ENCODE results near the gene GSG1L. TPM values are rescaled to one million over a fixed set of nuclear protein-coding genes. Genes with fewer than 3 reads are reported as not detected.
A peak's percentile ranks its signal among the peaks of the same experiment; 100 is the strongest.

GSG1L gene
- total and polyA plus RNA-seq, 9 of the 15 experiments (the other 6 are each of a cell fraction or from before 2014, with no cell fraction given) = not detected

DNA sequence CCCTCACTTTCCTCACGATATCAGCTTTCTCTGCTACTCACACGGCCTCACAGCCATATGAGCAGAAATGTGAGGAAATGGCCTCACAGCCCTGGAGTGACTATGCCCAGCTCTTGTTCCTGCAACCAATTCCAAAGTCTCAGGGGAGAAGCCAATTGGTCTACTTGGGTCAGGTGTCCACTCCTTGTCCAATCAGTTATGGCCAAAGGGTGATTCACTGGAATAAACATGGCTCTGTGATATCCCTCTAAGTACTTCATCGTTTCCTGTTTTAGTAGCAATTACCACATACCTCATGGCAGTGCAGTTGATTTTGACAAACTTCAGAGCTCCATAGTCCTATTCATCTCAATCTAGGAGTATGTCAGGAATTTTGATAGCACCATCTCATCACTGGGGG, 318.2 kb downstream of the GSG1L start:
- H3K9me1 ChIP-seq (ENCODE audit: control insufficient read depth, insufficient read depth, low read length) = no peaks in the 10 kb centered on the region
- no peak overlapping the region for H3K9ac ChIP-seq (ENCODE audit: insufficient read depth in 1 of 2, low read depth in 2 of 2, low read length in 2 of 2)
- no peak for FAIRE-seq
- no peaks in the 10 kb centered on the region for H3K36me3 ChIP-seq (ENCODE audit: control insufficient read depth, insufficient read depth, low read length)
- in situ Hi-C loops (cut with MboI) = no loop called here
- no peak overlapping the region for H3K27ac ChIP-seq (ENCODE audit: extremely low read depth, low read depth, low read length)
- ChIA-PET CTCF (ENCODE audit: low intra/inter-chr PET ratio) (no interaction called here), POLR2A (interaction anchor here (0.5 to 0.6 kb wide), 2 partner anchors 161 to 322 kb away, joined by 3 read pairs; no protein-coding TSS in a partner anchor)
- H3K4me1 ChIP-seq (replicated peaks in 1 of 2; ENCODE audit: control insufficient read depth in 2 of 2, insufficient read depth in 2 of 2, low read length in 2 of 2) = peaks cover 9% of the 10 kb centered on the region in 2 experiments; a peak in 4 of 5 replicates
- BruUV-seq (replicated peaks) = no TSS peak
- H3K4me3 ChIP-seq = no peak overlapping the region
- no peaks in the 10 kb centered on the region for H3K79me2 ChIP-seq (ENCODE audit: control insufficient read depth, insufficient read depth, low read length)
- no peaks in the 10 kb centered on the region for H3K27me3 ChIP-seq (ENCODE audit: control insufficient read depth in 2 of 2, insufficient read depth in 2 of 2, low read length in 2 of 2)
- DNase-seq (ENCODE audit: extremely low read depth in 1 of 4, low spot score in 3 of 4) = peak in 1 of 4 experiments; percentile 54
- no peaks in the 10 kb centered on the region for H4K20me1 ChIP-seq (replicated peaks; ENCODE audit: control insufficient read depth, insufficient read depth, low read length)
- 25% methylated on average over 3 of the region's 3 CpGs for WGBS (ENCODE audit: insufficient coverage, low coverage, missing lambda C conversion rate)
- no peak overlapping the region for H3K4me2 ChIP-seq (ENCODE audit: insufficient read depth, low read length)
- 0 out of 2 replicates have a peak, but pooled peaks cover 2% of the 10 kb centered on the region for H3K9me3 ChIP-seq (replicated peaks; ENCODE audit: control insufficient read depth, insufficient read depth, low read depth, low read length)
- no peak overlapping the region for H2AFZ ChIP-seq (ENCODE audit: low read depth, low read length)
- ATAC-seq = no peak
- intact Hi-C loops (cut with micrococcal nuclease) = no loop called here
- TF ChIP-seq NEUROD1 (IDR thresholded peaks at IDR 0.05; ENCODE audit: borderline replicate concordance, low read depth, low read length, partially characterized antibody) (no peak), HDGF (IDR thresholded peaks at IDR 0.05) (no peak), TFAM (CRISPR knock-in tag; conservative IDR thresholded peaks at IDR 0.05) (no peak), SOX6 (IDR thresholded peaks at IDR 0.05) (no peak), ARID1B (IDR thresholded peaks at IDR 0.05) (no peak), NR1H2 (CRISPR knock-in tag; IDR thresholded peaks at IDR 0.05) (no peak), ZNF707 (CRISPR knock-in tag; conservative IDR thresholded peaks at IDR 0.05) (no peak), CREBBP (IDR thresholded peaks at IDR 0.05; ENCODE audit: low read depth, low read length) (no peak), JUND (IDR thresholded peaks at IDR 0.05; ENCODE audit: borderline replicate concordance, low read depth, low read length) (no peak), JUND (tag; IDR thresholded peaks at IDR 0.05; ENCODE audit: borderline replicate concordance, low read depth, low read length) (no peak), TRIM28 (IDR thresholded peaks at IDR 0.05) (no peak), PPARD (CRISPR knock-in tag; IDR thresholded peaks at IDR 0.05) (no peak)
- TF ChIP-seq, protein P1, sequence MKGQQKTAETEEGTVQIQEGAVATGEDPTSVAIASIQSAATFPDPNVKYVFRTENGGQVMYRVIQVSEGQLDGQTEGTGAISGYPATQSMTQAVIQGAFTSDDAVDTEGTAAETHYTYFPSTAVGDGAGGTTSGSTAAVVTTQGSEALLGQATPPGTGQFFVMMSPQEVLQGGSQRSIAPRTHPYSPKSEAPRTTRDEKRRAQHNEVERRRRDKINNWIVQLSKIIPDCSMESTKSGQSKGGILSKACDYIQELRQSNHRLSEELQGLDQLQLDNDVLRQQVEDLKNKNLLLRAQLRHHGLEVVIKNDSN (CRISPR knock-in tag; IDR thresholded peaks at IDR 0.05) = peak; percentile 86
- TF ChIP-seq, protein P2, sequence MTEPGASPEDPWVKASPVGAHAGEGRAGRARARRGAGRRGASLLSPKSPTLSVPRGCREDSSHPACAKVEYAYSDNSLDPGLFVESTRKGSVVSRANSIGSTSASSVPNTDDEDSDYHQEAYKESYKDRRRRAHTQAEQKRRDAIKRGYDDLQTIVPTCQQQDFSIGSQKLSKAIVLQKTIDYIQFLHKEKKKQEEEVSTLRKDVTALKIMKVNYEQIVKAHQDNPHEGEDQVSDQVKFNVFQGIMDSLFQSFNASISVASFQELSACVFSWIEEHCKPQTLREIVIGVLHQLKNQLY (CRISPR knock-in tag; conservative IDR thresholded peaks at IDR 0.05) = no peak
- TF ChIP-seq, protein P3, sequence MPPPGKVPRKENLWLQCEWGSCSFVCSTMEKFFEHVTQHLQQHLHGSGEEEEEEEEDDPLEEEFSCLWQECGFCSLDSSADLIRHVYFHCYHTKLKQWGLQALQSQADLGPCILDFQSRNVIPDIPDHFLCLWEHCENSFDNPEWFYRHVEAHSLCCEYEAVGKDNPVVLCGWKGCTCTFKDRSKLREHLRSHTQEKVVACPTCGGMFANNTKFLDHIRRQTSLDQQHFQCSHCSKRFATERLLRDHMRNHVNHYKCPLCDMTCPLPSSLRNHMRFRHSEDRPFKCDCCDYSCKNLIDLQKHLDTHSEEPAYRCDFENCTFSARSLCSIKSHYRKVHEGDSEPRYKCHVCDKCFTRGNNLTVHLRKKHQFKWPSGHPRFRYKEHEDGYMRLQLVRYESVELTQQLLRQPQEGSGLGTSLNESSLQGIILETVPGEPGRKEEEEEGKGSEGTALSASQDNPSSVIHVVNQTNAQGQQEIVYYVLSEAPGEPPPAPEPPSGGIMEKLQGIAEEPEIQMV (tag; conservative IDR thresholded peaks at IDR 0.05; ENCODE audit: low read depth) = no peak
- TF ChIP-seq, protein P4, sequence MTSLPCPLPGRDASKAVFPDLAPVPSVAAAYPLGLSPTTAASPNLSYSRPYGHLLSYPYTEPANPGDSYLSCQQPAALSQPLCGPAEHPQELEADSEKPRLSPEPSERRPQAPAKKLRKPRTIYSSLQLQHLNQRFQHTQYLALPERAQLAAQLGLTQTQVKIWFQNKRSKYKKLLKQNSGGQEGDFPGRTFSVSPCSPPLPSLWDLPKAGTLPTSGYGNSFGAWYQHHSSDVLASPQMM (CRISPR knock-in tag; IDR thresholded peaks at IDR 0.05) = no peak
- TF ChIP-seq, protein P5, sequence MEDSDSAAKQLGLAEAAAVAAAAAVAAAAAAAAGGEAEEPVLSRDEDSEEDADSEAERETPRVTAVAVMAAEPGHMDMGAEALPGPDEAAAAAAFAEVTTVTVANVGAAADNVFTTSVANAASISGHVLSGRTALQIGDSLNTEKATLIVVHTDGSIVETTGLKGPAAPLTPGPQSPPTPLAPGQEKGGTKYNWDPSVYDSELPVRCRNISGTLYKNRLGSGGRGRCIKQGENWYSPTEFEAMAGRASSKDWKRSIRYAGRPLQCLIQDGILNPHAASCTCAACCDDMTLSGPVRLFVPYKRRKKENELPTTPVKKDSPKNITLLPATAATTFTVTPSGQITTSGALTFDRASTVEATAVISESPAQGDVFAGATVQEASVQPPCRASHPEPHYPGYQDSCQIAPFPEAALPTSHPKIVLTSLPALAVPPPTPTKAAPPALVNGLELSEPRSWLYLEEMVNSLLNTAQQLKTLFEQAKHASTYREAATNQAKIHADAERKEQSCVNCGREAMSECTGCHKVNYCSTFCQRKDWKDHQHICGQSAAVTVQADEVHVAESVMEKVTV (CRISPR knock-in tag; IDR thresholded peaks at IDR 0.05) = no peak
- TF ChIP-seq, protein P6, sequence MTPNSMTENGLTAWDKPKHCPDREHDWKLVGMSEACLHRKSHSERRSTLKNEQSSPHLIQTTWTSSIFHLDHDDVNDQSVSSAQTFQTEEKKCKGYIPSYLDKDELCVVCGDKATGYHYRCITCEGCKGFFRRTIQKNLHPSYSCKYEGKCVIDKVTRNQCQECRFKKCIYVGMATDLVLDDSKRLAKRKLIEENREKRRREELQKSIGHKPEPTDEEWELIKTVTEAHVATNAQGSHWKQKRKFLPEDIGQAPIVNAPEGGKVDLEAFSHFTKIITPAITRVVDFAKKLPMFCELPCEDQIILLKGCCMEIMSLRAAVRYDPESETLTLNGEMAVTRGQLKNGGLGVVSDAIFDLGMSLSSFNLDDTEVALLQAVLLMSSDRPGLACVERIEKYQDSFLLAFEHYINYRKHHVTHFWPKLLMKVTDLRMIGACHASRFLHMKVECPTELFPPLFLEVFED (CRISPR knock-in tag; conservative IDR thresholded peaks at IDR 0.05) = no peak

All from K562 (cell line).